ENCODE measurements around the gene VWF. TPM values are rescaled to one million over a fixed set of nuclear protein-coding genes. Genes with fewer than 3 reads are reported as not detected.

Gene VWF
- total and polyA plus RNA-seq, 2 of the 4 experiments (the other 2 are of a cell fraction): under 0.01 to 0.09 TPM

- H3K4me3 ChIP-seq (ENCODE audit: insufficient read depth, low read depth, low read length): no peak overlapping the region
- H3K9me3 ChIP-seq (ENCODE audit: control insufficient read depth, insufficient read depth, low read length): no peaks in the 10 kb centered on the region
- peaks cover 6% of the 10 kb centered on the region for H3K27me3 ChIP-seq (ENCODE audit: control insufficient read depth, insufficient read depth, low read length)
- dilution Hi-C loops (cut with HindIII; ENCODE audit: low sequenced_read_pairs, unreplicated experiment): no loop called here
- no peak overlapping the region for H2AK9ac ChIP-seq (replicated peaks; ENCODE audit: low read depth, low read length, poor library complexity)
- H3K79me1 ChIP-seq (ENCODE audit: low read depth in 1 of 2, low read length in 2 of 2): no peaks in the 10 kb centered on the region
- H4K5ac ChIP-seq (ENCODE audit: low read depth, low read length): no peak overlapping the region
- ATAC-seq (ENCODE audit: low read depth): no peak
- H2AFZ ChIP-seq (replicated peaks; ENCODE audit: low read length, poor library complexity): no peak overlapping the region
- H2BK15ac ChIP-seq (ENCODE audit: low read depth, low read length): no peak overlapping the region
- no peak overlapping the region for H3K14ac ChIP-seq (replicated peaks; ENCODE audit: low read depth, low read length)
- DNase-seq: no peak
- no peak overlapping the region for H2AK5ac ChIP-seq (ENCODE audit: low read depth, low read length)
- no peak overlapping the region for H3K4me2 ChIP-seq (ENCODE audit: low read depth, low read length)
- H3K9ac ChIP-seq (ENCODE audit: low read depth, low read length): no peak overlapping the region
- H3K18ac ChIP-seq (ENCODE audit: low read depth, low read length): no peak overlapping the region
- H4K8ac ChIP-seq (ENCODE audit: low read depth in 2 of 2, low read length in 2 of 2): no peak overlapping the region
- no peaks in the 10 kb centered on the region for H4K20me1 ChIP-seq (ENCODE audit: insufficient read depth, low read length)
- no peak overlapping the region for H4K91ac ChIP-seq (ENCODE audit: insufficient read depth, low read depth, low read length)
- no peaks in the 10 kb centered on the region for H3K4me1 ChIP-seq (ENCODE audit: control insufficient read depth, insufficient read depth, low read length)
- BruUV-seq (replicated peaks): no TSS peak
- no peaks in the 10 kb centered on the region for H3K9me1 ChIP-seq (ENCODE audit: insufficient read depth, low read length)
- TF ChIP-seq MAZ (IDR thresholded peaks at IDR 0.05; ENCODE audit: borderline replicate concordance, low read depth, low read length) (no peak), RAD21 (IDR thresholded peaks at IDR 0.05; ENCODE audit: low read length) (no peak), USF2 (IDR thresholded peaks at IDR 0.05; ENCODE audit: low read depth, low read length) (no peak), CEBPB (IDR thresholded peaks at IDR 0.05; ENCODE audit: low read depth, low read length) (no peak), CHD1 (IDR thresholded peaks at IDR 0.05; ENCODE audit: low read depth, low read length) (no peak), BHLHE40 (IDR thresholded peaks at IDR 0.05; ENCODE audit: low read depth, low read length) (no peak), MXI1 (IDR thresholded peaks at IDR 0.05; ENCODE audit: borderline replicate concordance, low read depth, low read length) (no peak), CTCF (conservative IDR thresholded peaks at IDR 0.05; ENCODE audit: low read depth, low read length) (no peak), MAFK (IDR thresholded peaks at IDR 0.05; ENCODE audit: low read depth, low read length) (no peak), FOS (IDR thresholded peaks at IDR 0.05; ENCODE audit: low read depth, low read length) (no peak), RFX5 (IDR thresholded peaks at IDR 0.05; ENCODE audit: low read depth, low read length) (no peak), SMC3 (IDR thresholded peaks at IDR 0.05; ENCODE audit: low read depth, low read length) (no peak)
- no peak overlapping the region for H3K56ac ChIP-seq (ENCODE audit: extremely low read depth, insufficient read depth, low read length)
- H2BK5ac ChIP-seq (ENCODE audit: low read depth, low read length, poor library complexity, severe bottlenecking): no peak overlapping the region
- no peaks in the 10 kb centered on the region for H3K36me3 ChIP-seq (ENCODE audit: control insufficient read depth, insufficient read depth, low read length)
- no peak overlapping the region for H2BK20ac ChIP-seq (ENCODE audit: low read depth, low read length)
- ChIA-PET CTCF (no interaction called here), POLR2A (ENCODE audit: unreplicated experiment) (no interaction called here)
- intact Hi-C loops (cut with micrococcal nuclease): no loop called here
- WGBS, 2 experiments (ENCODE audit: extremely low coverage in 2 of 2, insufficient read length in 1 of 2): 100% methylated on average over 1 of the region's 10 CpGs; no CpG with 5 or more reads in 1 of the 2 experiments
- no peak overlapping the region for H3K4ac ChIP-seq (ENCODE audit: low read depth, low read length)
- no peak overlapping the region for H3K23ac ChIP-seq (ENCODE audit: low read depth, low read length)
- H3K27ac ChIP-seq (ENCODE audit: insufficient read depth, low read length): no peak overlapping the region
- no peak overlapping the region for H2BK120ac ChIP-seq (ENCODE audit: low read depth, low read length)
- in situ Hi-C loops (cut with MboI; ENCODE audit: low sequenced_read_pairs): no loop called here
Observed at GRCh38 chr12:6018265-6018664, 106.2 kb downstream of the VWF start.

Measured in IMR-90 (cell line).